ENCODE data around the gene IL13.
"Not testable (repeated sequence)": the region's sequence is repeated elsewhere in the genome, so short reads cannot be mapped to it uniquely, and the experiment has no call there.

IL13 gene

DNA sequence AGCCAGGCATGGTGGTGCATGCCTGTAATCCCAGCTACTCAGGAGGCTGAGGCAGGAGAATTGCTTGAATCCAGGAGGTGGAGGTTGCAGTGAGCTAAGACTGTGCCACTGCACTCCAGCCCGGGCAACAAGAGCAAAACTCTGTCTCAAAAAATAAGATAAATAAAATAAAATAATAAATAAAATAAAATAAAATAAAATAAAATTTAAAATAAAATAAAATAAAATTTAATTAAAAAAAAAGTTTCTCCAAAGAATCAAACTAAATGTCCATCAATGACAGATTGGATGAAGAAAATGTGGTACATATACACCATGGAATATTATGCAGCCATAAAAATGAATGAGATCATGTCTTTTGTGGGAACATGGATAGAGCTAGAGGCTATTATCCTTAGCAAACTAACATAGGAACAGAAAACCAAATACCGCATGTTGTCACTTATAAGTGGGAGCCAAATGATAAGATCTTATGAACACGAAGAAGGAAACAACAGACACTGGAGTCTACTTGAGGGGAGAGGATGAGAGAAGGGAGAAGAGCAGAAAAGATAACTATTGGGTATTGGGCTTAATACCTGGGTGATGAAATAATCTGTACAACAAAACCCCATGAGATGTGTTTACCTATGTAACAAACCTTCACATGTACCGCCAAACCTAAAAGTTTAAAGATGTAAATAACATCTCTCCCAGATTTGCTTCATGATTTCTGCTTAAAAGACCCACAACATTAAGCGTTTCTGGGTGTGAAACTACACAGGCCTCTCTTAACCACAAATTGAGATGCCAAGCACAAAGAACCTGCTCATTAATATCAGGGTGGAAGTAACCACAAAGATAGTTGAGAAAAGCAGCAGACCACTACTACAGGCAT lies 34.0 kb downstream of the IL13 start:
- DNase-seq, result not testable (repeated sequence)

- DNase-seq, result no peak
Observed at GRCh38 chr5:132692632-132692967, 34.6 kb downstream of the IL13 start.

DNA sequence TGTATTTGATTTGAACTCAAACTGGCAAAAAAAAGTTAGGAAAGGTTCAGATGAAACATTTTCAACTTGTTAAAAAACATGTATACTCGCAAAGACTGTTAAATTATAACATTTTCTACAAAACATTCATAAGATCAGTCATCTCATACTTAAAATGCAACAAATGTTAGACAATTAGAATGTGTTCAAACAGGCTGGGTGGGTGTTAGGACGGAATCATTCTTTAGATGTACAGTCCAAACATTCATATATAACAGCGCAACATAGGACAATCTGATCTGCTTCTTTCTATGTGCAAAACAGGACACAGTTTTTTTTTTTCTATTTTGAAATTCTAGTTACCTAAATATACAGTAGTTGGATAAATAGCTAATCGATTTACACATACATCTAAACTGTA lies 38.0 kb downstream of the IL13 start:
- no peak for DNase-seq

GRCh38 chr5:132704875-132705274 lies 46.9 kb downstream of the IL13 start:
- no peak for DNase-seq

- no peak for DNase-seq
Observed at GRCh38 chr5:132708645-132709044, 50.7 kb downstream of the IL13 start.
